Ishikawa (cell line): ENCODE measurements around the gene ARAP1.

Experiments
- CEBPB ChIP-seq: IDR thresholded peaks from 2 replicates; pipeline ENCODE4 v1.6.1; 2012
- CREB1 ChIP-seq: IDR thresholded peaks from 2 replicates; pipeline ENCODE4 v1.6.1; 2012; ENCODE audit warnings: low read depth
- EGR1 ChIP-seq: IDR thresholded peaks from 2 replicates; pipeline ENCODE4 v1.6.1; 2012
- EP300 ChIP-seq: IDR thresholded peaks from 2 replicates; pipeline ENCODE4 v1.6.1; 2012; ENCODE audit warnings: borderline replicate concordance
- FOXM1 ChIP-seq: IDR thresholded peaks from 2 replicates; pipeline ENCODE4 v1.6.1; 2012; ENCODE audit warnings: low read depth, borderline replicate concordance
- NFIC ChIP-seq: IDR thresholded peaks from 2 replicates; pipeline ENCODE4 v1.6.1; 2012
- RAD21 ChIP-seq: IDR thresholded peaks from 2 replicates; pipeline ENCODE4 v1.6.1; 2012; ENCODE audit warnings: low read depth
- TAF1 ChIP-seq: IDR thresholded peaks from 2 replicates; pipeline ENCODE4 v1.6.1; 2012; ENCODE audit warnings: low read depth, mild to moderate bottlenecking
- TCF12 ChIP-seq: IDR thresholded peaks from 2 replicates; pipeline ENCODE4 v1.6.1; 2012; ENCODE audit warnings: low read depth
- TEAD4 ChIP-seq: IDR thresholded peaks from 2 replicates; pipeline ENCODE4 v1.6.1; 2012
- YY1 ChIP-seq: IDR thresholded peaks from 2 replicates; pipeline ENCODE4 v1.6.1; 2012; ENCODE audit warnings: low read depth
- ZBTB7A ChIP-seq: IDR thresholded peaks from 2 replicates; pipeline ENCODE4 v1.6.1; 2012; ENCODE audit warnings: low read depth
- TF ChIP-seq, protein P1 (sequence below): IDR thresholded peaks from 2 replicates; pipeline ENCODE4 v1.6.1; 2012
- TF ChIP-seq, protein P2 (sequence below): IDR thresholded peaks from 2 replicates; pipeline ENCODE4 v1.6.1; 2012
- TF ChIP-seq, protein P3 (sequence below): IDR thresholded peaks from 2 replicates; pipeline ENCODE4 v1.6.1; 2012; ENCODE audit warnings: low read depth, mild to moderate bottlenecking

Gene ARAP1

DNA sequence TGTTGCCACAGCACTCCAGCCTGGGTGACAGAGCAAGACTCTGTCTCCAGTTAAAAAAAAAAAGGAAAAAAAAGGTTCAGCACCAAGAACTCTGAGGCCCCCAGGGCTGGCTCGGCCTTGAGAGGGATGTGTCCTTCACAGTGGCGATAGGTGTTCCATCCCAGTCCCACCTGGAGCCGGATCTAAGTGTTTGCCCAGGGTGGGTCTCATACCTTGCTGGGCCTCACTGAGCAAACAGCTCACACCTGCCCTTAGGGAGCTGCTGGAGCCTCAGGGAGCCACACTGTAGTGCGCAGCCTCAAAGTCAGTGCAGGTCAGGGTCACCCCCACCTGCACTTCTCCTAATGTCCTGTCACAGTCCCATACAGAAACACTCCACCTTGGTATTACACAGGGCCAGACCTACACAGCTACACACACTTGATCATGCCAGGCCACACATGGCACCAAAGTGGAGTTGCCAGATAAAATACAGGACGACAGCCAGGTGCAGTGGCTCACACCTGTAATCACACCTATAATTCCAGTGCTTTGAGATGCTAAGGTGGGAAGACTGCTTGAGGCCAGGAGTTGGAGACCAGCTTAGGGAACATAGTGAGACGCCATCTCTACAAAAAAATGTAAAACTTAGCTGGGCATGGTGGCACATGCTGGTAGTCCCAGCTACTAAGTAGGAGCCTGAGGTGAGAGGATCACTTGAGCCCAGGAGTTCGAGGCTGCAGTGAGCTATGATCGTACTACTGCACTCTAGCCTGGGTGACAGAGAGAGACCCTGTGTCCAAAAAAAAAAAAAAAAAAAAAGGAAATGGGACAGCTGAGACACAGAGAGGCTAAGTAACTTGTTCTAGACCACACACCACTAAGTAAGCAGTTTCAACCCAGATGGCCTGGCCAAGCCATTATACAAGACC is 34.4 kb upstream of the ARAP1 start:
- TF ChIP-seq RAD21 (no peak), TCF12 (no peak), NFIC (no peak)

DNA sequence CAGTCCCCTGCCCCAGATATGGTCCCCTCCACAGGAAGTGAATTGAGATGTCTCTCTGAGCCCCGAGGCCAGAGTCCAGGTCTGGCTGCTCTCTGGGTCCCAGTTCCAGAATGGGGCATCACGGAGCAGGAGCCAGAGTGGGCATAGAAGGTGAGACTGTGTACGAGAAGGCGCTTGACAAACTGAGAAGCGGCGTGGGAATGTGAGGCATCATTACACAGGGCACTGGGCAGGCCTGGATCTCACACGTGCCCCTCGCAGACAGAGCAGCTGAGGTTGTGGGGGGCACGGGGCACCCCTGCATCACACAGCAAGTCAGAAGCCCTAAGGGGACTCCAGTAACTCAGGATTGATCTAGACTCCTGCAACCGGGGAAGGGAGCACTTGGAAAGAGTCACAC is 32.5 kb upstream of the ARAP1 start:
- no peak for TF ChIP-seq ZBTB7A
- TF ChIP-seq, protein P1, sequence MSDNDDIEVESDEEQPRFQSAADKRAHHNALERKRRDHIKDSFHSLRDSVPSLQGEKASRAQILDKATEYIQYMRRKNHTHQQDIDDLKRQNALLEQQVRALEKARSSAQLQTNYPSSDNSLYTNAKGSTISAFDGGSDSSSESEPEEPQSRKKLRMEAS, result no peak
- TF ChIP-seq, protein P2, sequence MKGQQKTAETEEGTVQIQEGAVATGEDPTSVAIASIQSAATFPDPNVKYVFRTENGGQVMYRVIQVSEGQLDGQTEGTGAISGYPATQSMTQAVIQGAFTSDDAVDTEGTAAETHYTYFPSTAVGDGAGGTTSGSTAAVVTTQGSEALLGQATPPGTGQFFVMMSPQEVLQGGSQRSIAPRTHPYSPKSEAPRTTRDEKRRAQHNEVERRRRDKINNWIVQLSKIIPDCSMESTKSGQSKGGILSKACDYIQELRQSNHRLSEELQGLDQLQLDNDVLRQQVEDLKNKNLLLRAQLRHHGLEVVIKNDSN, result no peak

DNA sequence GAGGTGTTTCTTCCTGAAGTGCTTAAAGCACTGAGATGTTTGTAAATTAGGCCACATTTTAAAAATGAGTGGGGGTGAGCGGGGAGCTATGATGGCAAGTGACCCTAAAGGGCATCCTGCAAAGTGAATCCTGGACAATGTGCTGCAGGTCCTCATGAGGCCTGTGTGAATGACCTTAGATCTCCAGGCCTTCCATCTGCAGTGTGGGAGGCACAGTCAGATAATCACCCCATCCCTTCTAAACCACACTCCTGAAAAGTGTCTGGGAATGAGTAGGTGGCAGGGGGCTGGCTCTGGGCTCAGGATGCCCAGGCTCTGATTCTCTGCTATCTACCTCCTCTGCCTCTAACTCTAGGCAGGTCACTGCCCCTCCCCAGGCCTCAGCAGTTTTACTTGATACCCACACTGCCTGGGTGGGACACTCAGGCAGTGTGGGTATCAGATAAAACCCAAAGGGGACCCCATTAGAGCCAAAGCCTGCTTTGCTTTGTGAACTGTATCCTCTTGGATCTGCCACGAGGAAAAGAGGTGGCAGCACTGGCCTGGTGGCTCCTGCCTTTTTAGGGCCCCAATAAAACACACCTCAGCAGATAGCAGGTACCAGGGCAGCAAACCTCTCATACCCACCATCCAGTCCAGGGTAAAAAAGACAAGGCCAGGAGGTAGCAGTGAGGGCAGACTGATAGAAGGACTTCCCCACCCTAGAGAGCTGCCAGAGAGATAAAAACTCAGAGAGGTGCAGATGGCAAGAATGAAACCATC is 31.1 kb upstream of the ARAP1 start:
- TF ChIP-seq RAD21, result no peak
- TF ChIP-seq YY1, result no peak
- no peak for TF ChIP-seq TEAD4
- TF ChIP-seq FOXM1, result no peak
- TF ChIP-seq, protein P2, result no peak
- no peak for TF ChIP-seq TCF12
- TF ChIP-seq CREB1, result no peak
- TF ChIP-seq, protein P3, sequence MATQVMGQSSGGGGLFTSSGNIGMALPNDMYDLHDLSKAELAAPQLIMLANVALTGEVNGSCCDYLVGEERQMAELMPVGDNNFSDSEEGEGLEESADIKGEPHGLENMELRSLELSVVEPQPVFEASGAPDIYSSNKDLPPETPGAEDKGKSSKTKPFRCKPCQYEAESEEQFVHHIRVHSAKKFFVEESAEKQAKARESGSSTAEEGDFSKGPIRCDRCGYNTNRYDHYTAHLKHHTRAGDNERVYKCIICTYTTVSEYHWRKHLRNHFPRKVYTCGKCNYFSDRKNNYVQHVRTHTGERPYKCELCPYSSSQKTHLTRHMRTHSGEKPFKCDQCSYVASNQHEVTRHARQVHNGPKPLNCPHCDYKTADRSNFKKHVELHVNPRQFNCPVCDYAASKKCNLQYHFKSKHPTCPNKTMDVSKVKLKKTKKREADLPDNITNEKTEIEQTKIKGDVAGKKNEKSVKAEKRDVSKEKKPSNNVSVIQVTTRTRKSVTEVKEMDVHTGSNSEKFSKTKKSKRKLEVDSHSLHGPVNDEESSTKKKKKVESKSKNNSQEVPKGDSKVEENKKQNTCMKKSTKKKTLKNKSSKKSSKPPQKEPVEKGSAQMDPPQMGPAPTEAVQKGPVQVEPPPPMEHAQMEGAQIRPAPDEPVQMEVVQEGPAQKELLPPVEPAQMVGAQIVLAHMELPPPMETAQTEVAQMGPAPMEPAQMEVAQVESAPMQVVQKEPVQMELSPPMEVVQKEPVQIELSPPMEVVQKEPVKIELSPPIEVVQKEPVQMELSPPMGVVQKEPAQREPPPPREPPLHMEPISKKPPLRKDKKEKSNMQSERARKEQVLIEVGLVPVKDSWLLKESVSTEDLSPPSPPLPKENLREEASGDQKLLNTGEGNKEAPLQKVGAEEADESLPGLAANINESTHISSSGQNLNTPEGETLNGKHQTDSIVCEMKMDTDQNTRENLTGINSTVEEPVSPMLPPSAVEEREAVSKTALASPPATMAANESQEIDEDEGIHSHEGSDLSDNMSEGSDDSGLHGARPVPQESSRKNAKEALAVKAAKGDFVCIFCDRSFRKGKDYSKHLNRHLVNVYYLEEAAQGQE, result no peak
- no peak for TF ChIP-seq ZBTB7A
- no peak for TF ChIP-seq NFIC
- TF ChIP-seq CEBPB, result no peak
- no peak for TF ChIP-seq TAF1
- no peak for TF ChIP-seq EP300
- TF ChIP-seq, protein P1, result no peak
- TF ChIP-seq EGR1, result no peak

DNA sequence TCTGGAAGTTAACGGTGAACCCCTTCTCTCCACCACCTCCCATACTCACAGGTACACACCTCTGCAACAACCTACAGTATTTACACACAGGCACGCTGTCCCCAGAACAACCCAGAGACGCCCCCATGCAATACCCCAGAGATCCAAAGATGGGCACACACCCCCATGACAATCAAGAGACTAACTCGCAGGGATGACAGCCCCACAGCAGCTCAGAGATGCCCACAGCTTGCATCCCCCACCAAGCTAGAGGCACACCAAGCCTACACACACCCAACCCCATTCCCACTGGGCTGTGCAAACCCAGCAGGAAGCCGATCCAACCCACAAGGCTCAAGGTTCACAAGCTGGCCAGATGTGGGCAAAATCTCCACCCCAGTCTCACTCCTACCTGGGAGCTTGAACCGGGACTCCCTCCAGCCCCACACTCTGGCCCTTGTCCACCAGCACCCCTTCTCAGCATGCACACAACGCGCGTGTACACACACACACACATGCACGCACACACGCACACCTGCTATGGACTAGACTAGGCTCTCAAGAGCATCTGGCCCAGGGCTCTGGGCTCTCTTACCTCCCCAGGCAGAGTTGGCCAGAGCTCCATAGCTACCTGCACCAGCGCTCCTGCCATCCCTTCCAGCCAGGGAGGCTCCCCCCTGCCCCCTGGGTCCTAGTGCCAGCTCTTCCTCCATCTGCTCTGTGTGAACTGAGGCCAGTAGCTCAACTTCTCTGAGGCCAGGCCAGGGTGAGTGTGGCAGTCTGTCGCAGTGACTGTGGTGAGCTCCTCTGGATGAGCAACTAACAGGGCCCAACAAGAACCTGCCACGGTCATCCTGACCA is 30.1 kb upstream of the ARAP1 start:
- no peak for TF ChIP-seq CEBPB
- TF ChIP-seq EGR1, result no peak
- TF ChIP-seq FOXM1, result no peak
- TF ChIP-seq, protein P1, result 0 out of 2 replicates have a peak, but pooled peaks have one; percentile 19
- TF ChIP-seq ZBTB7A, result peak; percentile 6; the same call in 1 of the 2 replicates
- TF ChIP-seq RAD21, result no peak
- TF ChIP-seq YY1, result no peak

DNA sequence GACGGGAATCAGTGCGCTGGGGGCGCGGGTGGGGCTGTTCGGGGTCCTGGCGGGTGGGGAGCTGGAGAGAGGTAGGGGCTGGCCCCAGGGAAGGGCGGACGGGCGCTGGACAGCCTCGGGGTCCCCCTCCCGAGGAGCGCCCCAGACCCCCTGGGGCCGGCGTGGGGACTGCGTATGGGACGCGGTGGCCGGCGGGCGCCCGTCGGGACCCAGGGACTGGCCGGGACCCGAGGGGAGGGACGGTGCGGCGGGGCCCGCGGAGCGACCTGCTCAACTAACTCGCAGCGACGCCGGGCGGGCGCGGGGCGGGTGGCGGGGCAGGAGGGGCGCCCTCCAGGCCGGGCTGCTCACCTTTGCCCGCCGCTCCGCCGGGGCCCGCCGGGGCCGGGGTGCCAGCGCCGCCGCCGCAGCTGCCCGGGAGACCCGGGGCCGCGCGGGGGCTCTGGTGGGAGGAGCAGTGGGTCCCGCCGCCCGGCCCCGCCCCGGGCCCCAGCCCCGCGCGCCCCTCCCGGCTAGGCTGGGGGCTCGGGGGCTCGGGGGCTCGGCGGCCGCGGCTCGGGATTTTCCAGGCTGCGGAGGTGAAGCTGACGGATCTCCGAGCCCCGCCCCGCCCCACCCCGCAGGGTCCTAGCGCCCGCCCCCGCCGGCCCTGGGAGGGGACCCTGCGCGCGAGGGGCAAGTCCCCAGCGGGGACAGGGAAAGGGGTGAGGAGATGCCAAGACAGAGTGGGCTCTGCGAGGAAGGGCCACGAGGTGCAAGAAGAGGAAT is 29.3 kb upstream of the ARAP1 start:
- TF ChIP-seq ZBTB7A, result peak; percentile 93
- no peak for TF ChIP-seq CREB1

DNA sequence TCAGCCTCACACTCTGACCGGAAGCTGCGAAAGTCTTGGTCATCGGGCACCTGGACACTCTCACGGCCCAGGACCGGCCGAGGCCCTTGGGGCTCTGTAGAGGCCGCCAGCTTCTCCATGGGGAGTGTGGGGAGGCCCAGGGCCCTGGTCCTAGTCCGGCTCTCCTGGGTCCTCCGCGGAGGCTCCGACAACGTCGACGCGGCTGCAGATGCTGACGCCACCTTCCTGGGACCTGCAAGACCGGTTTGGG is 28.8 kb upstream of the ARAP1 start:
- TF ChIP-seq, protein P2, result no peak
- no peak for TF ChIP-seq CEBPB
- TF ChIP-seq FOXM1, result no peak
- peak; percentile 42; the same call in 1 of the 2 replicates for TF ChIP-seq TCF12
- TF ChIP-seq EP300, result no peak
- TF ChIP-seq RAD21, result no peak
- TF ChIP-seq, protein P3, result no peak
- no peak for TF ChIP-seq TEAD4
- TF ChIP-seq, protein P1, result peak; percentile 61
